HG02973 (cell line): ENCODE results near the gene SEMA4A.
"Not testable (repeated sequence)": the region's sequence is repeated elsewhere in the genome, so short reads cannot be mapped to it uniquely, and the experiment has no call there.

Experiments
- ATAC-seq: cut with Tn5 transposase; IDR thresholded peaks from one replicate; pipeline ENCODE4 v1.9.1; 2021; ENCODE audit warnings: moderate library complexity; ENCODE audit not compliant: unreplicated experiment

SEMA4A gene

GRCh38 chr1:156155756-156156510 lies 2.5 kb downstream of the SEMA4A start:
- ATAC-seq = no peak

- ATAC-seq = no peak
These were observed 4.1 kb downstream of the SEMA4A start for GRCh38 chr1:156157506-156157905.

GRCh38 chr1:156157966-156158365 lies 4.6 kb downstream of the SEMA4A start:
- ATAC-seq = no peak

GRCh38 chr1:156160000-156160742 lies 6.8 kb downstream of the SEMA4A start:
- ATAC-seq = no peak

- ATAC-seq = no peak
These were observed 7.4 kb downstream of the SEMA4A start for GRCh38 chr1:156160743-156161171.

- no peak for ATAC-seq
These were observed 9.1 kb downstream of the SEMA4A start for GRCh38 chr1:156162430-156163037.

- no peak for ATAC-seq
These were observed 10.3 kb downstream of the SEMA4A start for GRCh38 chr1:156163712-156164111.

- no peak for ATAC-seq
These were observed 10.9 kb downstream of the SEMA4A start for GRCh38 chr1:156164125-156164831.

- ATAC-seq = no peak
These were observed 11.7 kb downstream of the SEMA4A start for GRCh38 chr1:156165083-156165482.

- ATAC-seq = no peak
These were observed 14.2 kb downstream of the SEMA4A start for GRCh38 chr1:156167536-156167935.

- ATAC-seq = no peak
These were observed 19.5 kb downstream of the SEMA4A start for GRCh38 chr1:156172696-156173470.

GRCh38 chr1:156176610-156177210 lies 23.3 kb downstream of the SEMA4A start:
- no peak for ATAC-seq

- ATAC-seq = no peak
These were observed 24.7 kb downstream of the SEMA4A start for GRCh38 chr1:156177919-156178654.

GRCh38 chr1:156180471-156180870 lies 27.1 kb downstream of the SEMA4A start:
- ATAC-seq = no peak

- ATAC-seq = not testable (repeated sequence)
These were observed 28.1 kb downstream of the SEMA4A start for GRCh38 chr1:156181391-156181924.

GRCh38 chr1:156182010-156182779 lies 28.8 kb downstream of the SEMA4A start:
- not testable (repeated sequence) for ATAC-seq

GRCh38 chr1:156186347-156187177 lies 33.2 kb downstream of the SEMA4A start:
- ATAC-seq = not testable (repeated sequence)
